GM12878 (cell line): Measurements from ENCODE around the gene TTLL6. TPM values are rescaled to one million over a fixed set of nuclear protein-coding genes. Genes with fewer than 3 reads are reported as not detected.

ENCODE experiments used
- ATAC-seq: fragments of 200-7000 bp; cut with Tn5 transposase; 3 replicates; pipeline ENCODE4 v1.9.1; 2020; ENCODE audit warnings: mild to moderate bottlenecking, moderate library complexity
- BruUV-seq: library from RNA; stranded (reverse); fragments of 400-500 nt; replicated peaks from 2 replicates; lab custom pipeline; 2021; lab: Mats Ljungman, UMichigan
- CTCF ChIA-PET: fragments of 300-600 bp; sonication (Branson Sonifier 250); formaldehyde crosslinking; extraction: SDS; loops from one replicate; lab custom pipeline; 2021; ENCODE audit warnings: inconsistent platforms; lab: Yijun Ruan, JAX
- POLR2A ChIA-PET: fragments of 350-600 bp; formaldehyde crosslinking; extraction: SDS; loops from one replicate; lab custom pipeline; 2021; ENCODE audit warnings: inconsistent platforms; lab: Charles Lee
- RAD21 ChIA-PET: fragments of 300-600 bp; sonication (Branson Sonifier 250); formaldehyde crosslinking; loops from one replicate; lab custom pipeline; 2023; ENCODE audit warnings: antibody characterized with exemption; ENCODE audit not compliant: unreplicated experiment; lab: Charles Lee
- SMC1A ChIA-PET: fragments of 300-600 bp; sonication (Branson Sonifier 250); formaldehyde crosslinking; loops from one replicate; lab custom pipeline; 2023; ENCODE audit not compliant: unreplicated experiment, uncharacterized antibody; lab: Charles Lee
- DNase-seq: peaks from one replicate; pipeline ENCODE4 v3.0.0-alpha.2; 2011; ENCODE audit warnings: low read depth, low spot score
- FAIRE-seq: peaks from 3 replicates; lab custom pipeline; 2011; peaks lifted over from hg19 to GRCh38; lab: Jason Lieb, UNC
- H2AFZ ChIP-seq: 2 replicates; pipeline ENCODE4 v1.6.0; 2011; ENCODE audit warnings: low read depth, low read length, control low read depth; ENCODE audit not compliant: control insufficient read depth
- H3K27ac ChIP-seq: 2 replicates; pipeline ENCODE4 v1.5.1; 2011; ENCODE audit warnings: control low read depth; ENCODE audit not compliant: control insufficient read depth, insufficient read depth
- H3K27me3 ChIP-seq, 2 experiments: replicated peaks in 1 of 2; 2 replicates each; pipeline versions ENCODE4 v1.6.0 to v1.6.1; 2011; ENCODE audit warnings: low read length in 1 of 2; ENCODE audit not compliant: control insufficient read depth in 2 of 2, insufficient read depth in 2 of 2
- H3K36me3 ChIP-seq, 2 experiments: 2 replicates each; pipeline ENCODE4 v1.5.1; 2011; ENCODE audit warnings: low read length in 1 of 2; ENCODE audit not compliant: control insufficient read depth in 2 of 2, insufficient read depth in 2 of 2
- H3K4me1 ChIP-seq: 2 replicates; pipeline ENCODE4 v1.6.1; 2011; ENCODE audit warnings: mild to moderate bottlenecking, low read length, moderate library complexity, mixed read lengths; ENCODE audit not compliant: control insufficient read depth, insufficient read depth
- H3K4me2 ChIP-seq: 2 replicates; pipeline ENCODE4 v1.6.0; 2011; ENCODE audit warnings: control low read depth; ENCODE audit not compliant: control insufficient read depth, insufficient read depth
- H3K4me3 ChIP-seq: fragments of 200-600 bp; sonication (generic); 2 replicates; pipeline ENCODE4 v1.5.1; 2016
- H3K79me2 ChIP-seq: 2 replicates; pipeline ENCODE4 v1.6.0; 2011; ENCODE audit warnings: low read length; ENCODE audit not compliant: control insufficient read depth, insufficient read depth
- H3K9ac ChIP-seq: 2 replicates; pipeline ENCODE4 v1.8.0; 2011; ENCODE audit warnings: low read length, control low read depth, mixed read lengths; ENCODE audit not compliant: control insufficient read depth, insufficient read depth
- H3K9me3 ChIP-seq: replicated peaks from 3 replicates; pipeline ENCODE4 v1.5.1; 2011; ENCODE audit warnings: mild to moderate bottlenecking, low read length; ENCODE audit not compliant: control insufficient read depth, insufficient read depth
- H4K20me1 ChIP-seq: 2 replicates; pipeline ENCODE4 v1.6.0; 2011; ENCODE audit not compliant: control insufficient read depth, insufficient read depth
- DPF2 ChIP-seq: fragments of 450-650 bp; IDR thresholded peaks from 2 replicates; pipeline ENCODE4 v1.6.1; 2017; ENCODE audit warnings: mild to moderate bottlenecking
- IKZF2 ChIP-seq, 2 experiments: fragments of 450-650 bp; IDR thresholded peaks; 2 replicates each; pipeline ENCODE4 v1.6.1; 2017; ENCODE audit warnings: mild to moderate bottlenecking in 2 of 2, moderate library complexity in 2 of 2
- NRF1 ChIP-seq: conservative IDR thresholded peaks from 2 replicates; pipeline ENCODE4 v1.6.1; 2011; ENCODE audit warnings: mild to moderate bottlenecking, low read depth, low read length, improper control_type of control experiment
- WGBS: methylation state at CpG from one replicate; pipeline ENCODE4 v1.1.6; 2016; ENCODE audit warnings: low lambda C conversion rate; ENCODE audit not compliant: insufficient replicate concordance, insufficient coverage; ENCODE audit errors: missing lambda C conversion rate; 5-methylcytosine and 5-hydroxymethylcytosine counted together
- in situ Hi-C: fragments of 300-500 bp; cut with MboI; formaldehyde crosslinking; loops from 9 replicates; pipeline ENCODE4 v1.14.3; 2018; ENCODE audit warnings: mixed read lengths
- intact Hi-C: fragments of 100-400 bp; cut with micrococcal nuclease; formaldehyde crosslinking; loops from one replicate; pipeline ENCODE4 v1.14.2; 2022; ENCODE audit not compliant: unreplicated experiment
- polyA plus RNA-seq, 11 experiments: library from polyadenylated mRNA; depleted of rRNA in 4 of 11; unstranded in 6 of 11; stranded (reverse) in 5 of 11; fragments of >200 nt; fragmentation: Nextera tagmentation in 4 of 11; fragmentation: Illumina TruSeq in 1 of 11; extraction: Ambion mirVana in 4 of 11; extraction: Trizol in 1 of 11; gene quantifications; 1 replicate in 1 of 11; 2 replicates in 10 of 11; pipeline versions ENCODE4 v1.2.1 to v1.2.3, GENCODE V29; 2011 to 2016; ENCODE audit warnings: inconsistent platforms in 2 of 11, missing spikeins in 2 of 11, low read depth in 1 of 11
- total RNA-seq, 4 experiments: library from RNA; depleted of rRNA in 3 of 4; stranded (reverse); fragments of >200 nt in 3 of 4; fragmentation: Illumina TruSeq in 1 of 4; extraction: Trizol in 1 of 4; gene quantifications; 2 replicates each; pipeline versions ENCODE4 v1.2.1 to v1.2.3, GENCODE V29; 2013 to 2021

The TTLL6 gene
- total and polyA plus RNA-seq, 10 of the 15 experiments (the other 5 are each of a cell fraction or from before 2014, with no cell fraction given), result 0.06 to 0.36 (median 0.13) TPM; not detected in 4

DNA sequence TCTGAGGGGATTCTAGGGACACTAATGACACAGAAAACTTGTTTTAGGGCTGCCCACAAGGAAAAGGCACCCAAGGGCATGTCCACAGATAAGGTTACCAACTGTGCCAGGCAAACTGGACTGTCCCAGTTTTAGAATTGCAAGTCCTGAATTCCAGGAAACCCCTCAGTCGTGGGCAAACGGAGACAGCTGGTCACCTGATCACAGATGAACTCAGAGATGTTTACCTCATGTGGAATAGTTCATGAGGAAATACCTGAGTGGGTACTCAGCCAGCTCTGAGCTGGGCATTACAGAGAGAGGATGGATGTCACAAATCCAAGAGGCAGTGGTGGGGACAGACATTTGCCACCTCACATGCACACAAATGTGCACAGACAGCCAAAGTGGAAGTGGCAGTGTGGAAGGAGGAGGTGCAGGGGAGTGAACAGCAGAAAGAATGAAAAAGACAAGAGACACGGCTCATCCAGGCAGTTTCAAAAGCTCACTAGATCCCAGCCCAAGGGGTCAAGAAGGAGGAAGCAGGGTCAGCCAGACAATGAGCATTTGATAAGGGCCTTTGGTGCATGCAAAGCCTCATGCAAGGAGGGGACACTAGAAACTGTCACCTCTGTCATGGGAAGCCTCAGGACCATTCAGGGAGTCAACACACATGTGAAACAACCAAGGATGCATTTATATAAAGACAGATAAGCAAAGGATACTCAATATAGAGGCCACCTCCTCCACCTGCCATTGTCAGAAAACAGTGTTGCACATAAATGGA is 24.8 kb downstream of the TTLL6 start:
- WGBS, result 31% methylated on average over 3 of the region's 3 CpGs
- no peak overlapping the region for H3K27ac ChIP-seq
- ChIA-PET RAD21 (interaction anchor here (0.9 to 3.2 kb wide), 3 partner anchors 69 to 156 kb away, joined by 3 to 8 read pairs (median 4); partner anchors contain the start of gene PRAC2), POLR2A (no interaction called here), CTCF (interaction anchor here (0.7 to 8.2 kb wide), 6 partner anchors 10 to 113 kb away, joined by 3 to 80 read pairs (median 7); partner anchors contain the start of gene PRAC2), SMC1A (interaction anchor here (0.6 to 2.1 kb wide), 10 partner anchors 8 to 240 kb away, joined by 3 to 6 read pairs (median 4); no protein-coding TSS in a partner anchor)
- intact Hi-C loops, result loop anchor here (5.0 kb wide), 1 partner anchor 70 kb away; the partner anchor contains the start of genes PRAC1 and PRAC2
- BruUV-seq, result no TSS peak
- no peaks in the 10 kb centered on the region for H4K20me1 ChIP-seq
- FAIRE-seq (peak; percentile 31), ATAC-seq (no peak; the same call in 2 of the 3 replicates), DNase-seq (no peak)
- H3K4me1 ChIP-seq, result peaks cover 11% of the 10 kb centered on the region
- no peaks in the 10 kb centered on the region for H3K36me3 ChIP-seq
- in situ Hi-C loops, result no loop called here
- H3K9me3 ChIP-seq, result no peaks in the 10 kb centered on the region
- TF ChIP-seq NRF1, result no peak
- peak; percentile 8; the same call in 1 of the 2 replicates for TF ChIP-seq DPF2
- 0 out of 4 replicates have a peak, but pooled peaks of 1 of the 2 experiments have one; percentile 10 for TF ChIP-seq IKZF2 (IDR thresholded peaks at IDR 0.05)
- no peaks in the 10 kb centered on the region for H3K79me2 ChIP-seq
- no peak overlapping the region for H3K4me3 ChIP-seq
- H3K4me2 ChIP-seq, result 0 out of 2 replicates have a peak overlapping the region, but pooled peaks have one; percentile 46
- no peaks in the 10 kb centered on the region; a peak in 1 of 4 replicates for H3K27me3 ChIP-seq
- H3K9ac ChIP-seq, result no peak overlapping the region
- no peak overlapping the region for H2AFZ ChIP-seq
